AG04450 (cell line): ENCODE measurements around the gene DIP2A. TPM values are rescaled to one million over a fixed set of nuclear protein-coding genes. Genes with fewer than 3 reads are reported as not detected.

Experiments used
- CTCF ChIA-PET: fragments of 300-600, 350-600 bp; formaldehyde crosslinking; extraction: SDS; loops from one replicate; lab custom pipeline; 2022; ENCODE audit warnings: antibody characterized with exemption, inconsistent platforms; lab: Charles Lee
- POLR2A ChIA-PET: fragments of 350-600 bp; formaldehyde crosslinking; extraction: SDS; loops from one replicate; lab custom pipeline; 2021; ENCODE audit warnings: antibody characterized with exemption, inconsistent platforms; lab: Yijun Ruan, JAX
- DNase-seq: peaks from one replicate; pipeline ENCODE4 v3.0.0-alpha.2; 2011; ENCODE audit warnings: low read depth, low spot score
- H3K27ac ChIP-seq: one replicate; pipeline ENCODE4 v1.5.1; 2012; ENCODE audit warnings: low read depth, low read length, control low read depth
- H3K27me3 ChIP-seq: one replicate; pipeline ENCODE4 v1.6.0; 2012; ENCODE audit warnings: low read length; ENCODE audit not compliant: control insufficient read depth, insufficient read depth
- H3K4me3 ChIP-seq: 2 replicates; pipeline ENCODE4 v1.5.1; 2011; ENCODE audit warnings: mild to moderate bottlenecking, low read depth, low read length, control low read depth
- H3K9me3 ChIP-seq: 2 replicates; pipeline ENCODE4 v1.5.1; 2012; ENCODE audit warnings: low read length; ENCODE audit not compliant: control insufficient read depth, insufficient read depth
- CTCF ChIP-seq: IDR thresholded peaks from 2 replicates; pipeline ENCODE4 v1.5.1; 2011; ENCODE audit warnings: low read depth, low read length, control low read depth, inconsistent platforms
- polyA plus RNA-seq: library from polyadenylated mRNA; depleted of rRNA; stranded (reverse); fragments of >200 nt; gene quantifications from 2 replicates; pipeline ENCODE4 v1.2.3, GENCODE V29; 2011

The DIP2A gene
- polyA plus RNA-seq, 1 experiment = 21.0 TPM

DNA sequence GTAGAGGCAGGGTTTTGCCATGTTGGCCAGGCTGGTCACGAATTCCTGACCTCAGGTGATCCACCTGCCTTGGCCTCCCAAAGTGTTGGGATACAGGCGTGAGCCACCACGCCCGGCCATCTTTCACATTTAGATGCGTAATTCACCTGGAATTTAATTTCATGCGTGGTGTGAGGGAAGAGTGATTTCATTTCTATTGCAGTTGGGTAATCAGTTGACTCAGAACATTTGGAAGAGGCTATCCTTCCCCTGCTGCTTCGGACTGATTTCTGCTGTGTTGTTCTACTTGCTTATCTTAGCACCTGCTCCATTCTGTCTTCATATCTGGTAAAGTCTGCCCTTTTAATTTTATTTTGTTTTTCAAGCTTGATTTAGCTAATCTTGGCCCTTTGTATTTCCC, 19.1 kb downstream of the DIP2A start:
- Histone ChIP-seq H3K27me3 (no peaks in the 10 kb centered on the region), H3K27ac (no peak overlapping the region), H3K9me3 (no peaks in the 10 kb centered on the region), H3K4me3 (no peak overlapping the region)
- CTCF ChIA-PET = no interaction called here
- no peak for TF ChIP-seq CTCF
- POLR2A ChIA-PET = no interaction called here
- no peak for DNase-seq

DNA sequence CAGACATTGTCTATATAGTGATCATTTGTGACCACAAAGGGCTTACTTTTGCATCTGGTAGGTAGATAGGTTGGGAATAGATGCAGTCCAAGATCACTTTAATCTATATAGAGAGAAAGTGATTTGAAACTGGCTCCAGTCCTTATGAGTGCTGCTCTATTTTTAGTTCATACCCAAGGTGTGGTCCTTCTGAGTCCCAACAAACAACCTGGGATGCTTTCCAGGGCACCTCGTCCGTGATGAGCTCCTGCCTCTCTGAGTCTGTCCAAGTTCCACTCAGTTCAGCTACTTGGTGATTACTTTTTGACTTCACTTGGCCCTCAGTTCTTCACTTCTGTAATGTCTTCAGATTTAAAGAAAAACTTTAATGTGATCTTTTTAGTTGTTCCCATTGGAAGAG, 20.2 kb downstream of the DIP2A start:
- Histone ChIP-seq H3K4me3 (no peak overlapping the region), H3K27ac (no peak overlapping the region), H3K9me3 (no peaks in the 10 kb centered on the region), H3K27me3 (no peaks in the 10 kb centered on the region)
- no peak for TF ChIP-seq CTCF
- ChIA-PET POLR2A (no interaction called here), CTCF (no interaction called here)
- DNase-seq = no peak

DNA sequence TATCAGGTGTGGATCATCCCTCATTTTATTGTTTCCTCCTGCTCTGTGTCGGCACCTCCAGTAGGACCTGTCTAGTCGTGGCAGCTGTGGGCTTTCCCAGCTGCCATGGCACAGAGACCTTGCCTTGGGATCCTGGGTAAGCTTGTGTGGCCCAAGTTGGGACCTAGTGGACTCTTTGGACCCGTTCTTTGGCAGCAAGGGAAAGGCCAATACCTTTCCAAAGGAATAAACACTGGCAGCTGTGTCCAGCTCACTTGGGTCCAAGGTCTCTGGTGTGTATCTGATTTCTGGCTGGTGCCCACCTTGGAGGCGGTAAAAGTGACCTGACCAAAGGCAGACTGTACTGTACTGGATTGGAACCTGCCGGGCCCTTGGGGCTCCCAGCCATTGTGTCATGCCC, 21.8 kb downstream of the DIP2A start:
- Histone ChIP-seq H3K9me3 (no peaks in the 10 kb centered on the region), H3K27me3 (no peaks in the 10 kb centered on the region), H3K4me3 (no peak overlapping the region), H3K27ac (no peak overlapping the region)
- CTCF ChIA-PET = no interaction called here
- DNase-seq = no peak
- no peak for TF ChIP-seq CTCF
- POLR2A ChIA-PET = no interaction called here

- ChIA-PET POLR2A (no interaction called here), CTCF (interaction anchor here (0.6 kb wide), 1 partner anchor 65 kb away, joined by 3 read pairs; no protein-coding TSS in a partner anchor)
- DNase-seq = no peak
- Histone ChIP-seq H3K9me3 (no peaks in the 10 kb centered on the region), H3K4me3 (no peak overlapping the region), H3K27ac (no peak overlapping the region), H3K27me3 (no peaks in the 10 kb centered on the region)
- no peak for TF ChIP-seq CTCF
Measured at GRCh38 chr21:46482225-46482845, 23.6 kb downstream of the DIP2A start.

DNA sequence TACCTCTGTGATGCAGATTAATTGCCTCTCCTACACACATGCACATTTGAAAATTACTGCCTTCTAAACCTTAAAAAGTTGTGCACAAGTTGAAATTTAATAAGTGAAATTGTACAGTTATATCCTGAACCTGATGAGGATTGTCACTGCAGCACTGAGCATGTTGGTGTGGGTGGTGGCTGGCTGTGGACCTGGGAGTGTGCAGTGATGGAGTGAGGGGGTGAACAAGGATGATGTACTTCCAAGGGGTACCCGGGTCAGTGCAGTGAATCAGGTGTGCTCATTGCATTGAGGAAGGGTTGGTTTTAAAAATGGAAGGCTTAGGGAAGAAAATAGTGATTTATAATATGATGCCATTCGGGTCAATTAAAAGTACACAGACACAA, 24.1 kb downstream of the DIP2A start:
- ChIA-PET POLR2A (no interaction called here), CTCF (interaction anchor here (0.6 kb wide), 1 partner anchor 64 kb away, joined by 3 read pairs; no protein-coding TSS in a partner anchor)
- DNase-seq = no peak
- Histone ChIP-seq H3K27ac (no peak overlapping the region), H3K4me3 (no peak overlapping the region), H3K27me3 (no peaks in the 10 kb centered on the region), H3K9me3 (no peaks in the 10 kb centered on the region)
- TF ChIP-seq CTCF = no peak
